Neural progenitor cell (in vitro differentiated cells): ENCODE results near the gene LEKR1.

Source experiments
- CTCF ChIP-seq: fragments of 200-600 bp; sonication (generic); IDR thresholded peaks from 2 replicates; pipeline ENCODE4 v1.5.1; 2017; ENCODE audit warnings: antibody characterized with exemption, mild to moderate bottlenecking
- EZH2 ChIP-seq: fragments of 200-600 bp; sonication (generic); IDR thresholded peaks from 2 replicates; pipeline ENCODE4 v1.6.1; 2017; ENCODE audit warnings: antibody characterized with exemption, mild to moderate bottlenecking, moderate library complexity
- EZH2phosphoT487 ChIP-seq: fragments of 200-600 bp; sonication (generic); IDR thresholded peaks from 2 replicates; pipeline ENCODE4 v1.6.1; 2017; ENCODE audit warnings: antibody characterized with exemption

- TF ChIP-seq CTCF: no peak
- no peak for TF ChIP-seq EZH2
- TF ChIP-seq EZH2phosphoT487: no peak
Measured at GRCh38 chr3:156840826-156841689, 14.9 kb downstream of the LEKR1 start.
